Heart left ventricle (tissue), 16 donors: ENCODE results near the gene TRMT44. TPM values are rescaled to one million over a fixed set of nuclear protein-coding genes. Genes with fewer than 3 reads are reported as not detected.

Experiments used
- ATAC-seq, 4 donors: fragments of 200-7000 bp; cut with Tn5 transposase; one replicate each; pipeline ENCODE4 v1.9.1; 2020 to 2022; ENCODE audit warnings: moderate library complexity in 4 of 4, mild to moderate bottlenecking in 3 of 4, moderate number of reproducible peaks in 1 of 4
- DNase-seq, 5 donors: peaks; one replicate each; pipeline ENCODE4 v3.0.0-alpha.2; 2020
- H3K27ac ChIP-seq, 12 donors: fragments of 200-600 bp; sonication (generic) in 4 of 12; one replicate each; pipeline versions ENCODE4 v1.5.0 to v1.8.0; 2016 to 2022; ENCODE audit warnings: mild to moderate bottlenecking in 2 of 12
- H3K27me3 ChIP-seq, 9 donors: fragments of 200-600 bp; sonication (generic) in 2 of 9; one replicate each; pipeline versions ENCODE4 v1.5.1 to v1.8.0; 2016 to 2022; ENCODE audit warnings: mild to moderate bottlenecking in 3 of 9
- H3K36me3 ChIP-seq, 9 donors: fragments of 200-600 bp; sonication (generic) in 2 of 9; one replicate each; pipeline versions ENCODE4 v1.5.0 to v1.8.0; 2018 to 2022; ENCODE audit warnings: mild to moderate bottlenecking in 2 of 9
- H3K4me1 ChIP-seq, 12 donors: fragments of 200-600 bp; sonication (generic) in 4 of 12; one replicate each; pipeline versions ENCODE4 v1.5.0 to v1.8.0; 2016 to 2022; ENCODE audit warnings: mild to moderate bottlenecking in 3 of 12
- H3K4me3 ChIP-seq, 12 donors: fragments of 200-600 bp; sonication (generic) in 4 of 12; one replicate each; pipeline versions ENCODE4 v1.5.0 to v1.8.0; 2017 to 2022; ENCODE audit warnings: mild to moderate bottlenecking in 9 of 12, moderate library complexity in 4 of 12
- H3K9me3 ChIP-seq, 12 donors: fragments of 200-600 bp; sonication (generic) in 4 of 12; one replicate each; pipeline versions ENCODE4 v1.5.0 to v1.8.0; 2016 to 2022; ENCODE audit warnings: mild to moderate bottlenecking in 1 of 12
- CTCF ChIP-seq, 12 donors: fragments of 200-600 bp; sonication (generic) in 4 of 12; IDR thresholded peaks; one replicate each; pipeline versions ENCODE4 v1.5.0 to v1.8.0; 2018 to 2022; ENCODE audit warnings: antibody characterized with exemption in 12 of 12, mild to moderate bottlenecking in 5 of 12
- POLR2A ChIP-seq, 2 donors: fragments of 450-650 bp; IDR thresholded peaks; one replicate each; pipeline ENCODE4 v1.6.1; 2017; ENCODE audit warnings: antibody characterized with exemption in 2 of 2, mild to moderate bottlenecking in 2 of 2, moderate library complexity in 2 of 2
- WGBS, 4 donors: extraction: QIAGEN DNeasy Blood & Tissue Kit in 2 of 4; methylation state at CpG; one replicate each; pipeline versions ENCODE4 v1.1.5 to v1.1.7; 2013 to 2018; 5-methylcytosine and 5-hydroxymethylcytosine counted together
- intact Hi-C, 10 donors: fragments of 100-400 bp; cut with DNase I; formaldehyde crosslinking; loops; one replicate each; pipeline versions ENCODE4 v1.11.1 to v1.14.2; 2022
- polyA plus RNA-seq, 2 donors: library from polyadenylated mRNA; stranded (reverse); fragments of 200-250 nt; gene quantifications; one replicate each; pipeline ENCODE4 v1.2.3, GENCODE V29; 2013
- total RNA-seq, 9 donors: library from RNA; depleted of rRNA in 2 of 9; stranded (reverse); fragments of >200 nt in 2 of 9; fragmentation: NEBNext Ultra II Directional in 3 of 9; extraction: Animal tissue kit (Norgen Biotek cat#: 25700) in 3 of 9; gene quantifications; one replicate each; pipeline versions ENCODE4 v1.1.0 to v1.2.4, GENCODE V29; 2016 to 2023
- donor health status: ischemic (EF 13 %, LVEDD 7.1; RV severe dilation, severe dysfunction).
- donor health status: healthy with polysubstance abuse.
- donor health status: DM: no; HTN: yes; CAD: no.
- donor health status: DM: no; HTN: no; CAD: no.
- donor health status: ischemic (EF 25% LVEDD 6.9; RV normal size, moderate dysfunction).
- donor health status: ischemic (EF 25% LVEDD 5.7; RV mildly dilated, moderate dysfunction).
- donor health status: healthy.
- donor health status: DM: yes; HTN: yes; CAD: no.
- donor health status: ischemic (EF 35%, LVEDD 5.7; RV mildly dilated, moderate dysfunction).
- donor health status: nonischemic (EF 11% LVEDD 7.7; RV severe dilation, severe dysfunction).
- donor health status: DM: yes; HTN: yes; CAD: no.
- donor health status: PGD.
- donor health status: ischemic (EF 29% LVEDD 5.4; RV normal size, mild dysfunction).
- donor health status: nonischemic (EF 23%, LVEDD 6.1; RV moderate dilation, normal function).

Gene TRMT44
- total and polyA plus RNA-seq, 11 donors, result 6.1 to 11.7 (median 8.3) TPM

- DNase-seq (no peak), ATAC-seq (no peak)
- peaks cover 0 to 17% (median 0%) of the 10 kb centered on the region in 12 donors for H3K4me1 ChIP-seq
- H3K27me3 ChIP-seq, result no peaks in the 10 kb centered on the region
- intact Hi-C loops, result no loop called here
- no peak overlapping the region for H3K4me3 ChIP-seq
- WGBS, 4 donors, result 88 to 100% (median 93%) methylated on average over 3 of the region's 3 CpGs
- no peak overlapping the region for H3K27ac ChIP-seq
- H3K9me3 ChIP-seq, result no peaks in the 10 kb centered on the region
- TF ChIP-seq CTCF (IDR thresholded peaks at IDR 0.05) (no peak), POLR2A (IDR thresholded peaks at IDR 0.05) (no peak)
- H3K36me3 ChIP-seq, result peaks cover 0 to 100% (median 91%) of the 10 kb centered on the region in 9 donors
Observed at GRCh38 chr4:8453957-8454356, 13.4 kb downstream of the TRMT44 start.

GRCh38 chr4:8457646-8458252, 17.2 kb downstream of the TRMT44 start:
- H3K27me3 ChIP-seq, result no peaks in the 10 kb centered on the region
- H3K9me3 ChIP-seq, result no peaks in the 10 kb centered on the region
- ATAC-seq (no peak), DNase-seq (no peak)
- no peak overlapping the region for H3K4me3 ChIP-seq
- H3K27ac ChIP-seq, result no peak overlapping the region
- H3K4me1 ChIP-seq, result no peaks in the 10 kb centered on the region
- intact Hi-C loops, result no loop called here
- TF ChIP-seq CTCF (IDR thresholded peaks at IDR 0.05), result no peak
- TF ChIP-seq POLR2A (IDR thresholded peaks at IDR 0.05), result no peak
- H3K36me3 ChIP-seq, result peaks cover 0 to 99% (median 90%) of the 10 kb centered on the region in 9 donors
- WGBS, 4 donors, result 83 to 84% (median 83%) methylated on average over 9 of the region's 9 CpGs

GRCh38 chr4:8459867-8460445, 19.4 kb downstream of the TRMT44 start:
- Histone ChIP-seq H3K36me3 (peaks cover 0 to 99% (median 86%) of the 10 kb centered on the region in 9 donors), H3K4me1 (no peaks in the 10 kb centered on the region), H3K4me3 (no peak overlapping the region), H3K27me3 (no peaks in the 10 kb centered on the region), H3K9me3 (no peaks in the 10 kb centered on the region), H3K27ac (no peak overlapping the region)
- WGBS, 4 donors, result 85 to 87% (median 86%) methylated on average over 8 of the region's 8 CpGs
- DNase-seq (no peak), ATAC-seq (no peak)
- intact Hi-C loops, result loop anchor here in 1 of 10 donors (10.0 kb wide), 1 partner anchor 455 kb away; no protein-coding TSS in a partner anchor
- TF ChIP-seq CTCF (IDR thresholded peaks at IDR 0.05), result no peak
- TF ChIP-seq POLR2A (IDR thresholded peaks at IDR 0.05), result no peak

GRCh38 chr4:8461086-8461485, 20.5 kb downstream of the TRMT44 start:
- DNase-seq, result no peak
- intact Hi-C loops, result loop anchor here in 1 of 10 donors (10.0 kb wide), 1 partner anchor 454 kb away; no protein-coding TSS in a partner anchor

More at GRCh38 chr4:8461086-8461485, 20.5 kb downstream of the TRMT44 start:
- no peaks in the 10 kb centered on the region for H3K9me3 ChIP-seq
- no peaks in the 10 kb centered on the region for H3K4me1 ChIP-seq
- WGBS, 4 donors, result 97 to 98% (median 98%) methylated on average over 6 of the region's 6 CpGs
- no peak for TF ChIP-seq CTCF (IDR thresholded peaks at IDR 0.05)
- TF ChIP-seq POLR2A (IDR thresholded peaks at IDR 0.05), result no peak
- H3K36me3 ChIP-seq, result peaks cover 0 to 99% (median 86%) of the 10 kb centered on the region in 9 donors
- no peaks in the 10 kb centered on the region for H3K27me3 ChIP-seq
- ATAC-seq, result no peak
- no peak overlapping the region for H3K27ac ChIP-seq
- no peak overlapping the region for H3K4me3 ChIP-seq
